NB4 (cell line): ENCODE measurements around the gene AFMID.

ENCODE experiments used
- MYC ChIP-seq: IDR thresholded peaks from 2 replicates; pipeline ENCODE4 v1.6.1; 2011; ENCODE audit warnings: low read depth, low read length
- POLR2A ChIP-seq: IDR thresholded peaks from 2 replicates; pipeline ENCODE4 v1.6.1; 2011; ENCODE audit warnings: mild to moderate bottlenecking; ENCODE audit not compliant: insufficient read length; ENCODE audit errors: extremely low read depth
- TF ChIP-seq, protein P1 (sequence below): IDR thresholded peaks from one replicate; pipeline ENCODE4 v1.5.1; 2012; ENCODE audit warnings: low read depth, low read length
- TF ChIP-seq, protein P2 (sequence below): IDR thresholded peaks from 2 replicates; pipeline ENCODE4 v1.6.1; 2011; ENCODE audit warnings: low read depth, low read length

DNA sequence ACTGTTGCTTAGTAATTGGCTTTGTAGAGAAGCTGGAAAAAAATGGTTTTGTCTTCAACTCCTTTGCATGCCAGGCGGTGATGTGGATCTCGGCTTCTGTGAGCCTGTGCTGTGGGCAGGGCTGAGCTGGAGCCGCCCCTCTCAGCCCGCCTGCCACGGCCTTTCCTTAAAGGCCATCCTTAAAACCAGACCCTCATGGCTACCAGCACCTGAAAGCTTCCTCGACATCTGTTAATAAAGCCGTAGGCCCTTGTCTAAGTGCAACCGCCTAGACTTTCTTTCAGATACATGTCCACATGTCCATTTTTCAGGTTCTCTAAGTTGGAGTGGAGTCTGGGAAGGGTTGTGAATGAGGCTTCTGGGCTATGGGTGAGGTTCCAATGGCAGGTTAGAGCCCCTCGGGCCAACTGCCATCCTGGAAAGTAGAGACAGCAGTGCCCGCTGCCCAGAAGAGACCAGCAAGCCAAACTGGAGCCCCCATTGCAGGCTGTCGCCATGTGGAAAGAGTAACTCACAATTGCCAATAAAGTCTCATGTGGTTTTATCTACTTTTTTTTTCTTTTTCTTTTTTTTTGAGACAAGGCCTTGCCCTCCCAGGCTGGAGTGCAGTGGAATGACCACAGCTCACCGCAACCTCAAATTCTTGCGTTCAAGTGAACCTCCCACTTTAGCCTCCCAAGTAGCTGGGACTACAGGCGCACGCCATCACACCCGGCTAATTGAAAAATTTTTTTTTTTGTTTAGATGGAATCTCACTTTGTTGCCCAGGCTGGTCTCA lies 38.1 kb downstream of the AFMID start:
- TF ChIP-seq, protein P1, sequence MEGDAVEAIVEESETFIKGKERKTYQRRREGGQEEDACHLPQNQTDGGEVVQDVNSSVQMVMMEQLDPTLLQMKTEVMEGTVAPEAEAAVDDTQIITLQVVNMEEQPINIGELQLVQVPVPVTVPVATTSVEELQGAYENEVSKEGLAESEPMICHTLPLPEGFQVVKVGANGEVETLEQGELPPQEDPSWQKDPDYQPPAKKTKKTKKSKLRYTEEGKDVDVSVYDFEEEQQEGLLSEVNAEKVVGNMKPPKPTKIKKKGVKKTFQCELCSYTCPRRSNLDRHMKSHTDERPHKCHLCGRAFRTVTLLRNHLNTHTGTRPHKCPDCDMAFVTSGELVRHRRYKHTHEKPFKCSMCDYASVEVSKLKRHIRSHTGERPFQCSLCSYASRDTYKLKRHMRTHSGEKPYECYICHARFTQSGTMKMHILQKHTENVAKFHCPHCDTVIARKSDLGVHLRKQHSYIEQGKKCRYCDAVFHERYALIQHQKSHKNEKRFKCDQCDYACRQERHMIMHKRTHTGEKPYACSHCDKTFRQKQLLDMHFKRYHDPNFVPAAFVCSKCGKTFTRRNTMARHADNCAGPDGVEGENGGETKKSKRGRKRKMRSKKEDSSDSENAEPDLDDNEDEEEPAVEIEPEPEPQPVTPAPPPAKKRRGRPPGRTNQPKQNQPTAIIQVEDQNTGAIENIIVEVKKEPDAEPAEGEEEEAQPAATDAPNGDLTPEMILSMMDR = no peak
- TF ChIP-seq, protein P2, sequence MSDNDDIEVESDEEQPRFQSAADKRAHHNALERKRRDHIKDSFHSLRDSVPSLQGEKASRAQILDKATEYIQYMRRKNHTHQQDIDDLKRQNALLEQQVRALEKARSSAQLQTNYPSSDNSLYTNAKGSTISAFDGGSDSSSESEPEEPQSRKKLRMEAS = no peak
- TF ChIP-seq POLR2A = no peak
- TF ChIP-seq MYC = no peak
